Colonic mucosa (tissue), 4 donors: ENCODE results near the gene ITPR3. TPM values are rescaled to one million over a fixed set of nuclear protein-coding genes. Genes with fewer than 3 reads are reported as not detected.

Source experiments
- DNase-seq: peaks from one replicate; pipeline ENCODE4 v3.0.0-alpha.2; 2020
- H3K27ac ChIP-seq: fragments of 200-600 bp; one replicate; pipeline ENCODE4 v1.8.0; 2021
- H3K27me3 ChIP-seq: fragments of 200-600 bp; one replicate; pipeline ENCODE4 v1.8.0; 2021
- H3K36me3 ChIP-seq: fragments of 200-600 bp; one replicate; pipeline ENCODE4 v1.8.0; 2021
- H3K4me1 ChIP-seq: fragments of 200-600 bp; one replicate; pipeline ENCODE4 v1.8.0; 2021; ENCODE audit warnings: mild to moderate bottlenecking
- H3K4me3 ChIP-seq: fragments of 200-600 bp; one replicate; pipeline ENCODE4 v1.8.0; 2021
- H3K9ac ChIP-seq, 2 donors: one replicate each; pipeline ENCODE4 v1.7.0; 2013; ENCODE audit warnings: control low read depth in 2 of 2, low read depth in 2 of 2, low read length in 2 of 2
- H3K9me3 ChIP-seq: fragments of 200-600 bp; one replicate; pipeline ENCODE4 v1.8.0; 2021
- CTCF ChIP-seq: fragments of 200-600 bp; IDR thresholded peaks from one replicate; pipeline ENCODE4 v1.8.0; 2022; ENCODE audit warnings: antibody characterized with exemption, mild to moderate bottlenecking
- intact Hi-C: fragments of 100-400 bp; cut with DNase I; formaldehyde crosslinking; loops from one replicate; pipeline ENCODE4 v1.14.1; 2022
- total RNA-seq, 2 donors: library from RNA; stranded (reverse); fragmentation: NEBNext Ultra II Directional in 1 of 2; extraction: Animal tissue kit (Norgen Biotek cat#: 25700) in 1 of 2; gene quantifications; one replicate each; pipeline ENCODE4 v1.2.1, GENCODE V29; 2021
- donor health status: healthy.
- donor health status: DM: no; HTN: no; CAD: no.
- donor health status: DM: no; HTN: no; CAD: no.

ITPR3 gene
- total RNA-seq, 2 donors from 2014 or later: 86.2 to 119 TPM

DNA sequence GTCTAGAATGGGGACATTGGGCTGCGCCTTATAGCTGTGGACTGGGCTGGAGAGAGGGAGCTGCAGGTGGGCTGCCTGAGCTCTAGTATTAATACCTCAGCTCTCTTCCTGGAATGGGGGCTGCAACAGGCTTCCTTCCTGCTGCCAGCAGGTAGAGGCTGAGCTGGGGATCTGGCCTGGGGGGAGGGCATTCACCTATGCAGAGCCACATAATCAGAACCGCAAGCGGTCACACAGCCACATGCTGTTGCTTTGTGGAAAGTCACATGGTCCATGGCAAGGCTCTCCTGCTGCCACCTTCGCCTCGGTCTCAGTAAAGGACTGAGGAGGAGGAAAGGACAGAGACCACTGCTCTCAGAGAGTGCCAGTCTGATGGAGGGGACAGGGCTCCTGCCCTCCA, 35.7 kb downstream of the ITPR3 start:
- Histone ChIP-seq H3K4me1 (no peaks in the 10 kb centered on the region), H3K9me3 (no peaks in the 10 kb centered on the region), H3K27ac (no peak overlapping the region), H3K27me3 (no peaks in the 10 kb centered on the region), H3K36me3 (no peaks in the 10 kb centered on the region), H3K4me3 (no peak overlapping the region), H3K9ac (no peak overlapping the region)
- DNase-seq: no peak
- no peak for TF ChIP-seq CTCF
- intact Hi-C loops: no loop called here

GRCh38 chr6:33658982-33659689, 38.0 kb downstream of the ITPR3 start:
- Histone ChIP-seq H3K27ac (no peak overlapping the region), H3K9ac (no peak overlapping the region), H3K36me3 (no peaks in the 10 kb centered on the region), H3K9me3 (no peaks in the 10 kb centered on the region), H3K4me1 (no peaks in the 10 kb centered on the region), H3K4me3 (no peak overlapping the region), H3K27me3 (no peaks in the 10 kb centered on the region)
- DNase-seq: no peak
- no peak for TF ChIP-seq CTCF
- intact Hi-C loops: no loop called here

GRCh38 chr6:33659986-33660385, 38.9 kb downstream of the ITPR3 start:
- Histone ChIP-seq H3K9me3 (no peaks in the 10 kb centered on the region), H3K27ac (no peak overlapping the region), H3K27me3 (no peaks in the 10 kb centered on the region), H3K9ac (no peak overlapping the region), H3K4me1 (no peaks in the 10 kb centered on the region), H3K36me3 (no peaks in the 10 kb centered on the region), H3K4me3 (no peak overlapping the region)
- intact Hi-C loops: no loop called here
- no peak for TF ChIP-seq CTCF
- no peak for DNase-seq

- no peak overlapping the region for H3K27ac ChIP-seq
- H3K36me3 ChIP-seq: no peaks in the 10 kb centered on the region
- no peak for TF ChIP-seq CTCF
- no peaks in the 10 kb centered on the region for H3K4me1 ChIP-seq
- no peak for DNase-seq
- no peak overlapping the region for H3K9ac ChIP-seq
- H3K27me3 ChIP-seq: no peaks in the 10 kb centered on the region
- intact Hi-C loops: no loop called here
- H3K4me3 ChIP-seq: no peak overlapping the region
- no peaks in the 10 kb centered on the region for H3K9me3 ChIP-seq
Measured at GRCh38 chr6:33661106-33661838, 40.1 kb downstream of the ITPR3 start.

DNA sequence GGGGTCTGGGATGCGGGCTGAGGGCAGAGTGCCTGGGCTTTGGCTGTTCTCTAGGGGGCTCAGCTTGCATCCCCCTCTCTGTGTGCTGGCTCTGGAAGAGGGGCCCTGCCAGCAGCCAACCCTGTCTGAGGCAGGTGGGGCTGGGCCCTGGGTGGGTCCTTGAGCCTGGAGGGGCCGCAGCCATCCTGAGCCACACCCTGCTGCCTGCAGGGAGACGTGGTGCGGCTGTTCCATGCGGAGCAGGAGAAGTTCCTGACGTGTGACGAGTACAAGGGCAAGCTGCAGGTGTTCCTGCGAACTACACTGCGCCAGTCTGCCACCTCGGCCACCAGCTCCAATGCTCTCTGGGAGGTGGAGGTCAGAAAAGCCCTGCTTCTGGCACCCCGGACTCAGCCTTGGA, 41.2 kb downstream of the ITPR3 start:
- H3K9me3 ChIP-seq: no peaks in the 10 kb centered on the region
- intact Hi-C loops: no loop called here
- no peaks in the 10 kb centered on the region for H3K36me3 ChIP-seq
- H3K27ac ChIP-seq: no peak overlapping the region
- DNase-seq: no peak
- H3K4me3 ChIP-seq: no peak overlapping the region
- H3K4me1 ChIP-seq: no peaks in the 10 kb centered on the region
- no peak overlapping the region for H3K9ac ChIP-seq
- no peak for TF ChIP-seq CTCF
- H3K27me3 ChIP-seq: no peaks in the 10 kb centered on the region
